AG09309 (cell line): ENCODE measurements around the gene PLPPR1.
A peak's percentile ranks its signal among the peaks of the same experiment; 100 is the strongest.

Source experiments
- DNase-seq: peaks from one replicate; pipeline ENCODE4 v3.0.0-alpha.2; 2010; ENCODE audit warnings: low read depth
- H3K4me3 ChIP-seq: 2 replicates; pipeline ENCODE4 v1.5.1; 2011; ENCODE audit warnings: mild to moderate bottlenecking, low read depth, low read length, moderate library complexity; ENCODE audit not compliant: control insufficient read depth
- CTCF ChIP-seq: IDR thresholded peaks from 2 replicates; pipeline ENCODE4 v1.5.1; 2011; ENCODE audit warnings: mild to moderate bottlenecking, low read depth, low read length, inconsistent platforms; ENCODE audit not compliant: insufficient read depth, control insufficient read depth; ENCODE audit errors: missing control alignments

The PLPPR1 gene

GRCh38 chr9:101027733-101028345 is 688 bp upstream of the PLPPR1 start:
- peak overlapping the region; percentile 46 for H3K4me3 ChIP-seq
- no peak for TF ChIP-seq CTCF
- no peak for DNase-seq

DNA sequence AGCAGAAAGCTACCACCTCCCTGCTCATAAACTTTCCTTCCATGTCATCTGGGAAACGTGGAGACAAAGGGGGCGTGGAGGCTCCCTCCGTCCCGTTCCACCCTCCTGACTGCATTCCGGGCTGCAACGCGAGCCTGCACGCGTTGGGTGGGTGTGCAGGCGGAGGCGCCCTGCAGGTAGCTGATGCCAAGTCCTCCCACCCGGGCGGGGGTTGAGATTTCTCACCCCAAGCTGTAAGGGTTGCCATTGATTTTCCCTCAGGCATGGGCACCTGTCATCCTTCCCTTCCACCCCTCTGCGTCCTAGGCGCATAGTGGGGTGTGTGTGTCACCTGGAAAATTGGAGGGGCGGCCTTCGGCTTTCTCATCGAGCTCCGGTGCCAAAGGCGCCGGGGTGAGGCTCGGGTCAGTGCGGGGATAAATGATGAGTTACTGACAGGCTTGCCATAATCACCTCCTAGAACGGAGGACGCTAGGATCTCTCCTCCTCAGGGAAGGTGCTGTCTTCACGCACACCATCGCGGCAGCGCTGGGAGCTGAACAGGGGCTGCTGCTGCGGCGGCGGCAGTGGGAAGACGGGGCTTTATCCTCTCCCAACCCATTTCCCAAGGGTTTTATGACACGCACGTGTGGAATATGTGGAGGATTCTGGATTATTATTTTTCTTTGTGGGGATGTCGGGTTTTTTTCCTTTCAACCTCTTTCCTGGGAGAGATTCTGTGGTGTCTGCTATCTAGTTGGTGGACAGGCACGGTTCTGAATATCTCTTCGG is 973 bp downstream of the PLPPR1 start:
- DNase-seq, result no peak
- no peak for TF ChIP-seq CTCF
- no peak overlapping the region for H3K4me3 ChIP-seq

GRCh38 chr9:101030086-101030391 is 1.5 kb downstream of the PLPPR1 start:
- no peak for DNase-seq
- no peak overlapping the region for H3K4me3 ChIP-seq
- TF ChIP-seq CTCF, result no peak

DNA sequence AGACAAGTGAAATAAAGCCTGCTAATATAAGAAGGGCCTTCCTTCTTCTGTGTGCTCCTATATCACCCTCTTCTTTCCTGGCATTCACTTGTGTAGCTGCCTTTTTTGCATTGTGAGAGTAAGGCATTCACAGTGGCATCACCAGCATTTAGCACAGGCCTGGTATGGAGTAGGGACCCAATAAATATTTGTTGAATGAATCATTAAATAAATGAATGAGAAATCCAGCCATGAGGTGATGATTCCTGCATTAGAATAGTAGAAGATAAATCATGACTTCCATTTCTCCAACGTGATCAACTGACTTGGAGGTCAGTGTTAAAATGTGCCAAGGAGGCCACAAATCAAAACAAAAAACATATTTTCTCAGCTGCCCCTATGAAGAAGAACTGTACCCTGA is 3.9 kb downstream of the PLPPR1 start:
- DNase-seq, result no peak
- no peak overlapping the region for H3K4me3 ChIP-seq
- no peak for TF ChIP-seq CTCF

DNA sequence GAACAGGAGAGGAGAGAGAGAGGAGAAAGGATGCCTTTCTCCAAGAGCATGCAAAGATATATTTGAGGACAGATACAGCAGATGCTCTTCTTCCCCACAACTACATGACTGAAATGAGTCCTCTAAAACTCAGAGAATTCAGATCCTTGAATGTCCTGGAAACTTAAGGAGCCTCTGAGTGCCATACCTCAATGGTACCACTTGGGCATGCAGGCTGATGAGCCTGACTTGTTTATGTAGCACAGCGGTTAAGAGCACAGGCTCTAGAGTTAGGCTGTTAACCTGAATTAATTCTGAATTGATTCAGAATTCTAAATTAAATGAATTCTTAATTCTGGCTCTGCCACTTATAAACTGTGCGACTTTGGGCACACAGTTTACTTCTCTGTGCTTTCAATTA is 5.7 kb downstream of the PLPPR1 start:
- TF ChIP-seq CTCF, result no peak
- DNase-seq, result no peak
- H3K4me3 ChIP-seq, result no peak overlapping the region

DNA sequence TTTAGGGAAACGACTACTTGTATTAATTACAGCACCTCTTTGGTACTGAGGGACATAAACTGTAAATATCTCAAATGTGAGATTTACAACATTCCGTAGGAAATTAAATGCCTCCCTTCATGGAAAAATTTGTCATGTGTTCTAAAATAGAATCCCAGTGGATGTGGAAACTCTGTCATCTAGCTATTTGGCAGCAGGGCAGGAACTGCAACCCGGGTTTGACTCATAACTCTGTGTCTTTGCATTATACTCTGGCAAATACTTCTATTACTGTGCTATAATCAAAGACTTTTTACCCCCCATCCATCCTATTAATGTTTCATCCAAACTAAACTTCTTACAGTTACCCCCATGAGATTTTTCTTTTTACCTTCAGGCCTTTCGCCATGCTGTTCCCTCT is 6.6 kb downstream of the PLPPR1 start:
- DNase-seq, result no peak
- no peak for TF ChIP-seq CTCF
- no peak overlapping the region for H3K4me3 ChIP-seq
